ENCODE data around the gene HIVEP1.

The HIVEP1 gene

DNA sequence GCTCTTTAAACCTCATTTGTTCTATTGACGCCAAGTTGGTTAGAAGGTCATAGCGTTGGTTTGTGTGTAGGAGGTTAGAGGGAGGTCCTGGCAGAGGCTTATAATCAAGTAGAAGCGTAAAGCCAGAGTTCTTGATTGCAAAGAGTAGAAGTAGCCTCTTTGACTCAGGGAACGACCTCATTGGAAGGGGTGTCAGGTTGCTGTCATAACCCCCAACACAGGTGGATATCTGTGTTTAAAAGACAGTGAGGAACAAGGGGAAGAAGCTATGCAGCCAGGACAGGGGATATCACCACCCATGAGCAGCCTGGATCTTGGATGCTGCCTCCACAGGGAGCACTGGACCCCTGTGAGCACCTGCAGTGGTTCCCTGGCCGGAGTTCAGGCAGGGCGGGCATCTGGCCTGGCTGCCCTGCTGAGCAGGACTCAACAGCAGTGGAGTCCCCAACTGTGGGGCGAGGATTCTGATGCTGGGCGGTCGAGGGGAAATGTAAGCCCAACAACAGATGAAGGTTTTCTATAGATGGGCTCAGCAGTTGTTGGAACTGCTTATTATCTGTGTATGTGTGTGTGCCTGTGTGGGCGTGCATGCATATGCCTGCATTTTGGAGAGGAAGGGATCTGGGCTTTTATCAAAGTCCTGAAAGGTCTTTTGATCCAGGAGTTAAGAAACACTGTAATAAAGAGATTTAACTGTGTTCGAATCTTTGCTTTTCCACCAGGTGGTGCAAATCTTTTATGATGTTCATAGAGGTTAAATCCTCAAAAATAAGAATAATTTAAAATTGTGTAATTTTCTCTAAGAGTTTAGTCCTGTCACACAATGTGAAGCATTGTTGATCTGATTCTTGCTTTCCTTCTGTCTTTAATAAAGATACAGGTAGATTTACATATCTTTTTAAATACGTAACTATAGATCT lies 27.7 kb downstream of the HIVEP1 start:
- TF ChIP-seq, protein P1, sequence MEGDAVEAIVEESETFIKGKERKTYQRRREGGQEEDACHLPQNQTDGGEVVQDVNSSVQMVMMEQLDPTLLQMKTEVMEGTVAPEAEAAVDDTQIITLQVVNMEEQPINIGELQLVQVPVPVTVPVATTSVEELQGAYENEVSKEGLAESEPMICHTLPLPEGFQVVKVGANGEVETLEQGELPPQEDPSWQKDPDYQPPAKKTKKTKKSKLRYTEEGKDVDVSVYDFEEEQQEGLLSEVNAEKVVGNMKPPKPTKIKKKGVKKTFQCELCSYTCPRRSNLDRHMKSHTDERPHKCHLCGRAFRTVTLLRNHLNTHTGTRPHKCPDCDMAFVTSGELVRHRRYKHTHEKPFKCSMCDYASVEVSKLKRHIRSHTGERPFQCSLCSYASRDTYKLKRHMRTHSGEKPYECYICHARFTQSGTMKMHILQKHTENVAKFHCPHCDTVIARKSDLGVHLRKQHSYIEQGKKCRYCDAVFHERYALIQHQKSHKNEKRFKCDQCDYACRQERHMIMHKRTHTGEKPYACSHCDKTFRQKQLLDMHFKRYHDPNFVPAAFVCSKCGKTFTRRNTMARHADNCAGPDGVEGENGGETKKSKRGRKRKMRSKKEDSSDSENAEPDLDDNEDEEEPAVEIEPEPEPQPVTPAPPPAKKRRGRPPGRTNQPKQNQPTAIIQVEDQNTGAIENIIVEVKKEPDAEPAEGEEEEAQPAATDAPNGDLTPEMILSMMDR (conservative IDR thresholded peaks at IDR 0.05; ENCODE audit: low read length) = no peak
- no peak overlapping the region for H3K4me3 ChIP-seq (ENCODE audit: low read length)
- DNase-seq (ENCODE audit: low read depth) = no peak

GRCh38 chr6:12047304-12047703 lies 35.2 kb downstream of the HIVEP1 start:
- no peak for DNase-seq (ENCODE audit: low read depth)
- TF ChIP-seq, protein P1 (conservative IDR thresholded peaks at IDR 0.05; ENCODE audit: low read length) = no peak
- H3K4me3 ChIP-seq (ENCODE audit: low read length) = no peak overlapping the region

DNA sequence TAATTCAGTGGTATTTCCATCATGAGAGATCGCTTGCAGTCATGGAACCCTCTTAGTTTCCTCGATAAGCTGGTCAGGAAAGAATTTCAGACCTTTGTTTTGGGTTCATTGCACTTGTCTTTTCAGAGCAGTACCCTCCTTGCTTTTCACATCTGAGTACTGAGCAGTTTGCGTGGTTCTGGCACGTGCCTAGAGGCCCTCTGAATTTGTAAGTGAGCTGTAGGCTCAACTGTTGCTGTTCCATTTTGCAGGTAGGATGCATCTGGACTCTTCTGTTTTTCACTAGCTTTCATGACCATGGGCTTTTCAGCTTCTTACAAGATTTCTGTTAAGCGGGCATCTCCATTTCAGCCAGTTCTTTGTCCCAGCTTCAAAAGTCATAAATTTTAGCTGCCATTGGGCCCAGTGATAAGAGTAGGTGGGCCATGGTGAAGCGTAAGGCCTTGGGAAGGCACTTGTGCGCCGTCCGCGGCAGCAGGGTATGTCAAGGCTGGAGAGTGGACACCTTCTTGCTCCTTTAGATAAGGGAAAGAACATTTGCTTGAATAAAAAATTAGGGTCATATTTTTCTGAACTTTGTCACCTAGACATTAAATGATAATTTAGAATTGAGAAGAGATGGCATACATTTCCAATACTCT lies 35.8 kb downstream of the HIVEP1 start:
- DNase-seq (ENCODE audit: low read depth) = no peak
- TF ChIP-seq, protein P1 (conservative IDR thresholded peaks at IDR 0.05; ENCODE audit: low read length) = no peak
- no peak overlapping the region for H3K4me3 ChIP-seq (ENCODE audit: low read length)

DNA sequence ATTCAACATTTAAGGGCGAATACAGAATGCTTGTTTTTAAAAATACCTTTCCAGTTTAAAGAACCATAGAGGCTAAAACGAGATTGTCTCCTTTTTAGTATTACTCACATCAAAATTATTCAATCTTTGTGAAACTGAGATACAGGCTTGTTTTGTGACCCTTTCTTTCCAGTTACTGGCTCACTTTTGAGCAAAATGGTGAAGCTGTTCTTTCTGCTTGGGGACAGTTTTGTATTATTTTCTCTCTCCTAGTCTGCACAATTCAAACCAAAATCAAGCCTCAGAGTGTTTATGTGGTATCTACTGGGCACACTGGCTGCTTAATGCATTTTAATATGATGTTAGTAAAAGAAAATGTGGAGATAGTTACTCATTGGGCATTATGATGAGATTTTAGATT lies 36.5 kb downstream of the HIVEP1 start:
- DNase-seq (ENCODE audit: low read depth) = no peak
- TF ChIP-seq, protein P1 (conservative IDR thresholded peaks at IDR 0.05; ENCODE audit: low read length) = no peak

GRCh38 chr6:12049165-12049564 lies 37.1 kb downstream of the HIVEP1 start:
- TF ChIP-seq, protein P1 (conservative IDR thresholded peaks at IDR 0.05; ENCODE audit: low read length) = no peak
- DNase-seq (ENCODE audit: low read depth) = no peak
- H3K4me3 ChIP-seq (ENCODE audit: low read length) = no peak overlapping the region

More for the DNA sequence above, 36.5 kb downstream of the HIVEP1 start:
- H3K4me3 ChIP-seq (ENCODE audit: low read length) = no peak overlapping the region

DNA sequence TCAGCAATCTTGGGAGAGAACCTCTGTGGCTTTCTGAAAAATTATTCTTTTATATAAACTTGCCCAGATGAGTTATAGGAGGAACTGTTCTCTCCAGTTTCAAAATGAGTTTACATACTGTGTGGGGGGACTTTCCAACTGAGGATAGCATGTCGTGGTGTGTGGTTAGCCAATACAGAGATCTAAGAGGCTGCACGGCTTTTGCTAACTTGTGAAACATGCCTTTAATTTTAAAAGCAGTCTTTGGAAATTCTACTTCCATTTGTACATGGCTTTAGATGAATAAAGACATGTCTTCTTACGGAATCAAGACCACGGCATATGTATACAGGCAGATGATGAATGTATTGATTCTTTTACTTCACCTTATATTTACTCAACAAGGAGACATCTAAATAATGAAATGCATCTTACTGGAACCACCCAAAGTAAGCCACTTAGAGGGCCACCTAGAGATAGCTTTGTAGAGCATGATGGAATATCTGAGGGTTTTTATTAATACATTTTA lies 39.8 kb downstream of the HIVEP1 start:
- DNase-seq (ENCODE audit: low read depth) = peak; percentile 34
- H3K4me3 ChIP-seq (ENCODE audit: low read length) = no peak overlapping the region
- TF ChIP-seq, protein P1 (conservative IDR thresholded peaks at IDR 0.05; ENCODE audit: low read length) = no peak
